ENCODE data around the gene KAT2A. TPM values are rescaled to one million over a fixed set of nuclear protein-coding genes. Genes with fewer than 3 reads are reported as not detected.

KAT2A gene
- total RNA-seq, 2 donors from 2014 or later, result 23.6 TPM

GRCh38 chr17:42104264-42104663 is 16.9 kb downstream of the KAT2A start:
- intact Hi-C loops (cut with DNase I, micrococcal nuclease), result no loop called here
- DNase-seq (no peak), ATAC-seq (no peak)

GRCh38 chr17:42103221-42103954 is 17.8 kb downstream of the KAT2A start:
- no peak for ATAC-seq
- DNase-seq, result no peak
- intact Hi-C loops (cut with DNase I, micrococcal nuclease), result no loop called here

GRCh38 chr17:42101513-42102292 is 19.5 kb downstream of the KAT2A start:
- DNase-seq, result peak in 1 of 2 donors; percentile 82
- peak; percentile 83 for ATAC-seq
- intact Hi-C loops (cut with DNase I, micrococcal nuclease), result no loop called here

GRCh38 chr17:42098730-42099399 is 22.3 kb downstream of the KAT2A start:
- ATAC-seq (peak; percentile 30), DNase-seq (no peak)
- intact Hi-C loops (cut with DNase I, micrococcal nuclease), result no loop called here

- peak in 1 of 2 donors; percentile 48 for DNase-seq
- ATAC-seq, result peak; percentile 65
- intact Hi-C loops (cut with DNase I, micrococcal nuclease), result no loop called here
Observed at GRCh38 chr17:42097691-42098631, 23.2 kb downstream of the KAT2A start, which contains the start of gene ZNF385C. TSS of gene ZNF385C (minus strand) at chr17:42098473. CDS start at chr17:42063056, 35,417 bp downstream.

GRCh38 chr17:42096360-42097111 is 24.6 kb downstream of the KAT2A start:
- ATAC-seq (no peak), DNase-seq (no peak)
- intact Hi-C loops (cut with DNase I, micrococcal nuclease), result no loop called here

- ATAC-seq (no peak), DNase-seq (no peak)
- intact Hi-C loops (cut with DNase I, micrococcal nuclease), result no loop called here
Observed at GRCh38 chr17:42094375-42095069, 26.6 kb downstream of the KAT2A start.

GRCh38 chr17:42092939-42093338 is 28.2 kb downstream of the KAT2A start:
- no peak for ATAC-seq
- intact Hi-C loops (cut with DNase I, micrococcal nuclease), result no loop called here

GRCh38 chr17:42090964-42091790 is 30.0 kb downstream of the KAT2A start:
- DNase-seq, result no peak
- ATAC-seq, result no peak
- intact Hi-C loops (cut with DNase I, micrococcal nuclease), result no loop called here

More at GRCh38 chr17:42092939-42093338, 28.2 kb downstream of the KAT2A start:
- no peak for DNase-seq

- intact Hi-C loops (cut with DNase I, micrococcal nuclease), result no loop called here
- no peak for ATAC-seq
- no peak for DNase-seq
Observed at GRCh38 chr17:42088736-42089135, 32.4 kb downstream of the KAT2A start.

GRCh38 chr17:42087736-42088705 is 33.1 kb downstream of the KAT2A start:
- DNase-seq, result no peak
- intact Hi-C loops (cut with DNase I, micrococcal nuclease), result no loop called here
- ATAC-seq, result peak; percentile 59

GRCh38 chr17:42087042-42087701 is 34.0 kb downstream of the KAT2A start:
- DNase-seq, result no peak
- intact Hi-C loops (cut with DNase I, micrococcal nuclease), result no loop called here
- no peak for ATAC-seq

- intact Hi-C loops (cut with DNase I, micrococcal nuclease), result no loop called here
- DNase-seq (no peak), ATAC-seq (peak; percentile 58)
Observed at GRCh38 chr17:42081516-42082129, 39.5 kb downstream of the KAT2A start.

- no peak for DNase-seq
- intact Hi-C loops (cut with DNase I, micrococcal nuclease), result no loop called here
- no peak for ATAC-seq
Observed at GRCh38 chr17:42079541-42079940, 41.6 kb downstream of the KAT2A start.

All from left colon (tissue), 2 donors.